GM18870 (cell line): ENCODE results near the gene CPA3.
A peak's percentile ranks its signal among the peaks of the same experiment; 100 is the strongest.

Source experiments
- ATAC-seq: cut with Tn5 transposase; IDR thresholded peaks from one replicate; pipeline ENCODE4 v1.9.1; 2021; ENCODE audit warnings: moderate library complexity; ENCODE audit not compliant: unreplicated experiment

The CPA3 gene

DNA sequence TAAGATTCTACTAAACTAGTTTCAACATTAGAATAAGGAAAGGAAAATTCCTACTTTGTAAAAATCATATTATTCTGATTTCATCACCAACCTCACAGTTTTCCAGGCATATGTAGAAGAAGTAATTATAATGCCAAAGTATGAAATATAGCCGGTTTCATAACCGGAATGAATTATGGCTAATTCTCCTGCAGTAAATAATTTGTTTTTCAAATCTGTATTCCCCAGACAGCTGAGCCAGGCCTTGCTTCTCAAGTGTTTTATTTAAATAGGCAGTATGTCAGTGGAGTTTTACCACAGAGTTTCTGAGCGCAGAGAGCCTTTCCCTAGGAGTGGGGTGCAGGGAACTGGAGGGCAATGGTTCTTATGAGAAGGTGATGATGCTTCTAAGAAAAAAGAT is 8.7 kb upstream of the CPA3 start:
- no peak for ATAC-seq

DNA sequence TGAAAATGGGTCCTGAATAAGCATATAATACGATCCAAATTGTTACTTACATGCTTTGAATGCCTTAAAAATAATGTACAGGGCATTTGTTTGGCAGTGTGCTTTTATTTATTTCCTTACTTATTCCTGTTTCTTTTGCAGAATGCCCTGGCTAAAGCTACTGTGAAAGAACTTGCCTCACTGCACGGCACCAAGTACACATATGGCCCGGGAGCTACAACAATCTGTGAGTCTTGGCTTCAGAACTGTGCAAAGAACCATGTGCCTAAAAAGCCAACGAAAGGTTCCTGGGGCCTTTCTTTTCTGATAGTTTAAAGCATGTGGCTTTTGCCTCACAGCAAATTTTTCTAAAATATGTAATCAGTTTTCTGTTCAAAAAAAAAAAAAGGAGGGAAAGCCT is 7.8 kb upstream of the CPA3 start:
- no peak for ATAC-seq

DNA sequence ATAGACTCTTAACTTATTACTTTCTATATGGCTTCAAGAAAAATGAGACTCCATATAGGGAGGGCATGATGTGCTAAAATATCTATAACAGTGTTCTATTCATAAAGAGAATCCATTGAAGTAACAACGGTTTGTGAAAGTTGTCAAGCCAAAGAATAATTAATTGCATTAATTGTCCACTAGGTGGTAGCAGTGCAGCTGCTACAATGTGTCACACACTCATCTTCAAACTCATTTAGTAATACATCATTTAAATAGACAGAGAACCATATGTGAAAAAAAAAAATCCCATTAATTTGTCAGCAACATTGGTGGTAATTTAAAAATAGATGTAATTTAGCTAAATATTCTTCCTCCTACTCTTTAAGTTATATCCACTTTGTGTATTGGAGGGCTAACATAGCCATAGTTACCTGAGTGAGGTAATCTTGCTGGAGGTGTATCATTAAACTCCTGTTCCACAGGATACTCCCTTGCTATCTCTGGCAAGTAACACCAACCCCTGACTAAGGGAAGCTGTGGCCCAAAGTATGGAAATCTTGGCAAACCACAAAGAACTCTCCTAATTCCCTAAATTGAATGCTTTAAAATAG is 3.7 kb upstream of the CPA3 start:
- peak; percentile 84 for ATAC-seq

DNA sequence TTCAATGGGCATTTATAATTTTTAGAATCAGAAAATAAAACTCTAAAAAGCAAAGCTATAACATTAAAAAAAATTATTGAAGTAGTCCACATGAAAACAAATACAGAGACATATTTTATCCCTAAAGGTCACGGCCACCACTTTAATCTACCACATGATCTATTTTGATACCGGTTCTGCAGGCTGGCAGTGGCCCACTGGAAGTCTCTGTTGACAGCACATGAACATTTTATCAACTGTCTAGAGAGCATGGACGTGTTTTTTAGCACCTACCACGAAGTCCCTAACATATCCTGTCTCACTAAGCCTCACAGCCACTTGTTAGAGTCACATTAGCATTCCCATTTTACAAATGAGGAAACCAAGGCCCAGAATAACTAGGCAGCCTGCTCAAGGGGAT is 1.8 kb upstream of the CPA3 start:
- ATAC-seq = no peak

GRCh38 chr3:148863814-148864213 is 1.3 kb upstream of the CPA3 start:
- ATAC-seq = no peak

DNA sequence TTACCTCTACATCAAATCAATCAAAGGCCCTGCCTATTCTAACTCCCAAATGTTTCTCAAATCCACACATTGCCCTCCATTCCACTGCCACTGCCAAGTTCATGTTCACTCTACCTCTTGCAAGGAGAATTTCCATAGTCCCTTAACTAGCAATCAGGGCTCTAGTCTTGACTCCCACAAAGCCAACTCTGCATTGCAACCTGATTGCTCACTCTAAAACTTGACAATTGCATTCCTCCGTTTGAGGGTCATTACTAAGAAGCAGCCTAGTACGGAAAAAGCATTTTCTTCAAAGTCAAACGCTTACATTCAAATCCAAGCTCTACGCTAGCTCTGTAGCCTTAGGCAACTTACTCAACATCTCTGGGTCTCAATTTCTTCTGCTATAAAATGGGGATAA is 1.2 kb downstream of the CPA3 start:
- ATAC-seq = no peak

DNA sequence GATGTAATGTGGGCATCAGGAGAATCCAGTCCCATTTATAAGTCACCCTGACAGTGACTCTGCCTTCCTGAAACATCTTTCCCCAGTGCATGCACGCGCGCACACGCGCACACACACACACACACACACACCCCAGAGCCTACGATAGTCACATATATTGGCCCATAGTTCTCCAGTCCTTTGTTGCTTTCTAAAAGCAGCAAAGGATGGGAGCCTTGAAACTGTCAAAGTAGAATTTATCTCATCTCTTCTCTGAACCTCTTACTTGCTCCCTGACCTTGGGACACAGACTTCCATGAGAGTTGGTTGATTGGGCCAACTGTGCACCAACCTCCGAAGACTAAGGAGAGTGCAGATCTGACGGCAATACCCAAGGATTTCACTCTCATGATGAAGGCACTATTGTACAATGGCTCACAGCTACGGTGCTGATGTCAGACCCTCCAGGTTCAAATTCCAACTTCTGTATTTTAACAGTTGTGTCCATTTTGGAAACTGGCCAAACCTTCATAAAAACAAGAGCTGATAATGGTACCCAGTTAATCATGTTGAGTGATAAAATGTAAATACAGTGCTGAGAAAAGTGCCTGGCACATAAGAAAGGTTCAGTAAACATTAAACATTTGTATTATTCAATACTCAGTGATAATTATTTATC is 8.3 kb downstream of the CPA3 start:
- ATAC-seq = no peak

DNA sequence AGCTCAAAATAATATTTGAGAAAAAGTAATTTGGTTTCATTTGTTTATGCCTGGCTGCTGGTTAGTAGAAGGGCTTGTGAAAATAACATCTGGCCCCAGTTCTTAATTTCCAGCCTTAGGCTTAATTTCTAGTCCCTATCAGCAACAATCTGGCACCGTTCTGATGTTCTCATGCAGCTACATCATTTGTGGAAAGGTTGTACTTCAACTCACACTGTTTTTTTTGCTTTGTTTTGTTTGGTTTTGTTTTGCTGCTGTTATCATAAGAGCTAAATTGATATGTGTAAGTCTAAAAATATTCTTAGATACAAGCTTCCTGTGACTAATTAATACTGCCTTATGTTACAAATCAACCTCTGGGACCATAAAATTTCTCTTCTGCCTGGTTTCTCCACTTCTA is 8.9 kb downstream of the CPA3 start:
- ATAC-seq = no peak

- no peak for ATAC-seq
Observed at GRCh38 chr3:148878095-148878494, 13.0 kb downstream of the CPA3 start.

GRCh38 chr3:148879256-148879655 is 14.2 kb downstream of the CPA3 start:
- no peak for ATAC-seq

DNA sequence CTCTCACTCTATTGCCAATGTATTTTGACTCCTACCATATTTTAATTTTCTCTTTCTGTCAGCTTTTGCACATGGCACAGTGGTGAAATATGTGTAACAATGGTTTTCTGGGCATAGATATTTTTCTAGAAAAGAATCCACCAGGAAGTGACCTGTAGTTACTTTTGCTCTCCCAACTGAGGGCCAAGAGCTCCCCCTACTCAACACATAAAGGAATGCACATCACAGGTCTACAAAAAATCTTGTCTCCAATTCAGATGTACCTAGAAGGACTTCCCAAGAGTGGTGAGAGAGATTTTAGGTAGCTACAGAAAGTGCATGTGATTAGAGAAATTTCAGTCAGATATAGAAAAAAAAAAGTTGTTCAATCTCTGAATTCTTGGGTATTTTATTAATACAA is 15.6 kb downstream of the CPA3 start:
- no peak for ATAC-seq

DNA sequence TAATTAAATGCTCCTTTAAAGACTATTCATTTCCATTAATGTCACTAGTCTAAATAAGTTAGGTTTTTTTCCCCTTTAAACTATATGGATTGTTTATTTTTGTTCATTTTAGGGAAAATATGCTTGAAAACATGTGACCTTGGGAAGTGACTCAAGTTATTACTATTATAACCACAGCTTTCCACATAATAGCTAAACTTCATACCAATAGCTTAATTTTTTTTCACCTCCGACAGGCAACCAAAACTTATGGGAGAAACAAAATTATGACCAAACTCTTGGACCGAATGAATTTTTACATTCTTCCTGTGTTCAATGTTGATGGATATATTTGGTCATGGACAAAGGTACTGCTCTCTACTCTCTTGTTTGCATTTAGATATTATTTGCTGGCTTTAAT is 16.2 kb downstream of the CPA3 start:
- ATAC-seq = no peak

DNA sequence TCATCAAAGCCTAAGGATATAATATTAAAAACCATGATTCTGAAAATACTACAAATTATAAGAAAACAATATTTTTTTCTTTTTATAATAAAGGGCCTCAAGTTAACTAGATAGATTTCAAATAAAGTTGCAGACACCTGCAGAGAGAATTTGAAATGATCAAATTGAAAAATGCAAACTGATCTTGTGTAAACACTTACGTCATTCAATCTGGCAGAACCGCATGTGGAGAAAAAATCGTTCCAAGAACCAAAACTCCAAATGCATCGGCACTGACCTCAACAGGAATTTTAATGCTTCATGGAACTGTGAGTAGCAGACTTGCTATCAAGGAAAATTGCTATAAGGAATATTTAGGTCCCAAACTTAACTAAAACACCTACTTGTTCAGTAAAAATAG is 17.2 kb downstream of the CPA3 start:
- ATAC-seq = no peak

- no peak for ATAC-seq
Observed at GRCh38 chr3:148883163-148883562, 18.1 kb downstream of the CPA3 start.

DNA sequence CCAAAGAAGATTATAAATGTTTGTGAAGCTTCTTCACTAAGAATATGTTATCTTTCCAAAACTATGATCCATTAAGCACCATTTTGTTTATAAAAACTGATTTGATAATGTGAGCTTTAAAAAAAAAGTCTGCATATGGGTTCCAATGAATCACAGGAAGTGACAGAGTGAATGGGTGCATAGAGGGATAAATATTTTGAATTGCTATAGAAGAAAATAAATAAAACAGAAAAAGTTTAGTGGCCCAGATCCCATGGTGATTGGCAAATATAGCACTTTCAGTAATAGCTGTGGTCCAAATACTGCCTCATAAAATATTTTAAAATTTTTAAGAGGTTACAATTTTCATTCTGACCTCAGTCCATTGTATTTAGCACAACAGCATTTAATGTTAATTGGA is 19.2 kb downstream of the CPA3 start:
- no peak for ATAC-seq

GRCh38 chr3:148889828-148890227 is 24.7 kb downstream of the CPA3 start:
- ATAC-seq = no peak

- no peak for ATAC-seq
Observed at GRCh38 chr3:148896062-148896461, 31.0 kb downstream of the CPA3 start.

- ATAC-seq = no peak
Observed at GRCh38 chr3:148901987-148902791, 37.1 kb downstream of the CPA3 start.

GRCh38 chr3:148903022-148903442 is 37.9 kb downstream of the CPA3 start:
- no peak for ATAC-seq

GRCh38 chr3:148903941-148904340 is 38.8 kb downstream of the CPA3 start:
- ATAC-seq = no peak

DNA sequence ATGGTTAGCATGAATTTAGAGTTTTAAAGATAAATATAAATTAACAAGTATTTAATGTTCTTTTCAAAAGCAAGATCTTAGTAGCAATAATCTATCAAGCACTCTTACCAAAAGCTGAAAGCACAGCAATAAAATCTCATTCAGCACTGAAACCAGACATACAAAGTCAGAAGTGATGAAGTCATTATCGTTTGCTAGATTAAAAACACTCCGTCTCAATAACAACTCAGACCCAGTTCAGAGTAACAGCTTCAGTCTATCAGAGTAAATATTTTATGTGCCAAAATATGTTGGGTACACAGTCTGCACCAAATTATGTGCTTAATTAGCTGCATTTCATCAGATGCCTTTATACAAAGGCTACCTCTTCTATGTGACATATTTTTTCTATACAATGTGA is 41.6 kb downstream of the CPA3 start:
- no peak for ATAC-seq

DNA sequence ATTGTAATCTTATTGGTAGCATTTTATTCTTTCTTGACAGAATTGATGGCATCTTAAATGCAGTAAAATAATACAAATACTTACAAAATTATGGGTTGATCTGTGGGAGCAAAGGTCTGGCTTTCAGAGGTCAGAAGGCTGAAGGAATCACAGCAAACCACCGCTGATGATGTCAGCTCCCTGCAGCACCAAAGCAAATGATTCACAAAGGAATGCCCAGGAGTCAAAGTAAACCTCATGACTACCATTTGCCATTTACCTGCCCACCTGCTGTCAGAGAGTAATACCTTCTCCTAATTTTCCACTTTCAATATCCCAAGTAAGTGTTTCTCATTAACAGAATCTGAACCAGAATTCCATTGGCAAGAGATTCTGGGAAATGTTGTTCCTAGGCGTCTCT is 46.1 kb downstream of the CPA3 start:
- no peak for ATAC-seq
